NCI-H2081 (cell line): ENCODE measurements around the gene TUBGCP5.

Experiments
- DNase-seq, 2 experiments: peaks; one replicate each; lab custom pipeline; 2025; lab: John Stamatoyannopoulos, UW

Gene TUBGCP5

DNA sequence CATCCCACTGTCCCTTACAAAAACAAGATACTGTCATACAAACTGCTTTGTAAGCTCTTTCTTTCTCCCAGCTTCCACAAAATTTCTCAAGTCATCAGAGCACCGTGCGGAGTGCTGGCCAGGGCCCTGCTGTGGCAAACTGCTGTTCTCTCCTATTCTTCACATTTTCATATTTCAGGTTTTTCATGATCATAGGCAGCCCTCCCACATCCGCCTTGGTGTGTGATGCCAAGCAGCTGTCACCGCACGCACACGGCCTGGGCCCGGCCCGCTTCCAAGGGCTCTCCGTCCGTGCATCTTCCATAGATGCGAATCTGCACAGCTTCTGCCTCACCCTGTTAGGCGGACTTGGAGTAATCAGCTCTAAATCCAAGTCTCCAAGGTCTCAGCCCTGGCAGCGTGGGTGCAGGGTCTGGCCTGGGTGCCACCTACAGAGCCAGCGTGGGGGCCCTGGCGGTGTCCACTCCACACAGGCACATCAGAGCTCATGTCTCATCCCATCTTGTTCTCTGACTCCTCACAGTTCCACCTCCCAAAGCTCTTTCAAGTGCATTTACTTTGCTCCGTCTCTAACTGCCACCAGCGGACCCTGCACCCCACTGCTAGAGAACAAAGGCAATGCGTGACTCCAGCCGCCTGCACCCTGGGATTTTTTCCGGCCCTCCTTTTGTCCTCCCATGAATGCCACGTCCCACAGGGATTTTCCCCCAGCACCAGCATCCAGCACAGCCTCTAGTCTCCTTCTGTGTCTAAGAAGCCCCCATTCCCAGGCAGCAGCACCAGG lies 86.4 kb downstream of the TUBGCP5 start:
- peak; percentile 28 to 46 for DNase-seq

DNA sequence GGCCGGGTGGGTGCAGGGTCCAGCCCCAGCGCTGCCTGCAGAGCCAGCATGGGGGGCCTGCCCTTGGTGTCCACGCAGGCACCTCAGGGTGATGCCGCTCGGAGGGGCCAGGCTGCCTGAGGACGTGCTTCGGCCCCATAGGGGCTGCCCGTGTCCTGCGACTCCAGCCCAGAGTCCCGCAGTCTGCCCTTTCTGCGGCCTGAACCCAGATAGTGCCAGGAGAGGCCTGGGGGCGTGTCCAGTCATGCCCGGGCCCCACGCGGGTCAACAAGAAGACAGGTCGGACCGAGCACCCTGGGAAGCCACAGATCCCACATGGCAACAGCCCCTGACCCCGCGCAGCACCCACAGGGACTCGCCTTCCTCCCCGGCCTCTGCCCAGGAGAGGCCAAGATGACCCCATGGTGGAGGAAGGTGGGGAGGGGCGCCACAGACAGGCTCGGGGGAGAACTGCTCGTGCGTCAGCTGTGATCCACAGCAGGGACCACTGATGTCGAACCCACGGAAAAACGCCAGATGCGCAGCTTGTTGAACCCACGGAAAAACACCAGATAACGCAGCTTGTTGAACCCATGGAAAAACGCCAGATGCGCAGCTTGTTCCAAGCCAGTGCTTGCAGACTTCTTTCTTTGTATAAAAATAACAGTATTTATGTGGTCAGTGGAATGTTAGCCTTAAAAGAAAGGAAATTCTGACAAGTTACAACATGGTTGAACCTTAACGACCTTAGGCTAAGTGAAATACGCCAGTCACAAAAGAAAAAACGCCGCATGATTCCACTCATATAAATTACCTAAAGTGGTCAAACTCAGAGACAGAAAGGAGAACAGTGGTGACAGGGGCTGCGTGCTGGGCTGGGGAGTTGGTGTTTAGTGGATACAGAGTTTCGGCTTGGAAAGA lies 87.7 kb downstream of the TUBGCP5 start:
- DNase-seq = no peak

DNA sequence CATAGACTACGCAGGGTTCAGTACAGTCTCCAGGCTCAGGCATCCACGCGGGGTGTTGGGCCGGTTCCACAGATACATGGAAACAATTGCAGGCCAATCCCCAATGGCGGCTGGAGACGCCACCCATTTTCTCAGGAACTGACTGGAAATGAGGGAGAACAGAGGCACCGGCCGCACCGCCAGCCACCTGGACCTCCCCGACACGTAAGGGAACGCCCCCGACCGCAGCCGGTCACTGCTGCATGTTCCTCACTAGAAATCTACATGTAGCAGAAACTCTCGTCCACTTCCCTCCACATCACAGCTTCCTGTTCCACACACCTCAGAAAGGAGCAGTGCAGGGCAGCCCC lies 88.4 kb downstream of the TUBGCP5 start:
- DNase-seq = no peak

DNA sequence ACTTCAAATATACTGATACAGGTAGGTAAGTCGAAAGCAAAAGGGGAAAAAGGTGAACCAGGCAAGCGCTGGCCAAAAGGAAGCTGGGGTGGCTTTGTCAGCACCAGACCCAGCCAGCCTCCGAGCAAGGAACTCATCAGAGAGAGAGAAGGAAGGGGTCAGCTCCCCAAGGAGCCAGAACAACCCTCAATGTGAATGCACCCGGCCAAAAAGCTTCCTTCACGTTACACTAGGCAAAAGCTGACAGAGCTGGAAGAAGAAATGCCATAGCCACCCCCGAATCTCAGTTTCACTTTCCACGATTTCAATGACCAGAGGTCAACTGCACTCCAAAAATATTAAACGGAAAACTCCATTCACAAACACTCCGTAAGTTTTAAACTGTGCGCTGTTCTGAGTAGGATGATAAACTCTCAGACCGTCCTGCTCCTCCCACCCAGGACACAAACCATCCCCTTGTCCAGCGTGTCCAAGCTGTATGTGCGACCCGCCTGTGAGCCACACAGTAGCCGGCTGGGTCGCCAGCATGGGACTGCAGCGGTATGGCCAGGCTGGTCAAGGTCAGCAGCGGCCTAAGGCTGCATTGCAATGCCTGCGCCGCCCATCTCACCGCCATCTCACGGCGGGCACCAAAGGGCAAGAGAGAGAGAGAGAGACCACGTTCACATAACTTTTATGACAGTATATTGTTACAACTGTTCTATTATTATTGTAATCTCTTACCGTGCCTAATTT lies 88.9 kb downstream of the TUBGCP5 start:
- no peak for DNase-seq
